Heart right ventricle (tissue), 16 donors: Measurements from ENCODE around the gene PDE7B. TPM values are rescaled to one million over a fixed set of nuclear protein-coding genes. Genes with fewer than 3 reads are reported as not detected.
A peak's percentile ranks its signal among the peaks of the same experiment; 100 is the strongest.

Source experiments
- ATAC-seq, 8 donors: fragments of 200-7000 bp; cut with Tn5 transposase; one replicate each; pipeline ENCODE4 v1.9.1; 2020; ENCODE audit warnings: mild to moderate bottlenecking in 8 of 8, moderate library complexity in 8 of 8, moderate number of reproducible peaks in 1 of 8
- DNase-seq, 2 donors: peaks; one replicate each; pipeline ENCODE4 v3.0.0-alpha.2; 2020
- H3K27ac ChIP-seq, 10 donors: fragments of 200-600 bp; sonication (generic) in 2 of 10; one replicate each; pipeline versions ENCODE4 v1.5.0 to v1.8.0; 2020 to 2022; ENCODE audit warnings: mild to moderate bottlenecking in 3 of 10
- H3K27me3 ChIP-seq, 7 donors: fragments of 200-600 bp; one replicate each; pipeline ENCODE4 v1.8.0; 2021 to 2022; ENCODE audit warnings: mild to moderate bottlenecking in 2 of 7
- H3K36me3 ChIP-seq, 9 donors: fragments of 200-600 bp; sonication (generic) in 1 of 9; one replicate each; pipeline versions ENCODE4 v1.5.0 to v1.8.0; 2020 to 2022; ENCODE audit warnings: mild to moderate bottlenecking in 2 of 9
- H3K4me1 ChIP-seq, 9 donors: fragments of 200-600 bp; sonication (generic) in 1 of 9; one replicate each; pipeline versions ENCODE4 v1.5.0 to v1.8.0; 2020 to 2022; ENCODE audit warnings: mild to moderate bottlenecking in 4 of 9
- H3K4me3 ChIP-seq, 10 donors: fragments of 200-600 bp; sonication (generic) in 2 of 10; one replicate each; pipeline versions ENCODE4 v1.5.0 to v1.8.0; 2020 to 2022; ENCODE audit warnings: mild to moderate bottlenecking in 7 of 10, moderate library complexity in 2 of 10
- H3K9me3 ChIP-seq, 11 donors: fragments of 200-600 bp in 10 of 11; sonication (generic) in 2 of 11; one replicate each; pipeline versions ENCODE4 v1.5.0 to v1.8.0; 2013 to 2022; ENCODE audit warnings: mild to moderate bottlenecking in 2 of 11, control low read depth in 1 of 11, moderate library complexity in 1 of 11
- WGBS, 2 donors: extraction: QIAGEN DNeasy Blood & Tissue Kit; methylation state at CpG; one replicate each; pipeline ENCODE4 v1.1.7; 2013; ENCODE audit warnings: inconsistent platforms in 1 of 2; 5-methylcytosine and 5-hydroxymethylcytosine counted together
- intact Hi-C, 10 donors: fragments of 100-400 bp; cut with DNase I; formaldehyde crosslinking; loops; one replicate each; pipeline versions ENCODE4 v1.11.1 to v1.14.2; 2022
- polyA plus RNA-seq, 2 donors: library from polyadenylated mRNA; stranded (reverse); fragments of 200-250 nt; gene quantifications; one replicate each; pipeline ENCODE4 v1.2.3, GENCODE V29; 2013
- total RNA-seq, 10 donors: library from RNA; stranded (reverse); fragmentation: NEBNext Ultra II Directional in 3 of 10; extraction: Animal tissue kit (Norgen Biotek cat#: 25700) in 3 of 10; gene quantifications; one replicate each; pipeline versions ENCODE4 v1.2.1 to v1.2.4, GENCODE V29; 2021 to 2023
- TF ChIP-seq, protein P1 (sequence below), 9 donors: fragments of 200-600 bp; sonication (generic) in 2 of 9; IDR thresholded peaks; one replicate each; pipeline versions ENCODE4 v1.5.0 to v1.8.0; 2021 to 2022; ENCODE audit warnings: antibody characterized with exemption in 9 of 9, mild to moderate bottlenecking in 5 of 9, moderate library complexity in 1 of 9
- donor health status: Arrhythmogenic right ventricular cardiomyopathy.
- donor health status: ischemic (EF 13 %, LVEDD 7.1; RV severe dilation, severe dysfunction).
- donor health status: healthy with polysubstance abuse.
- donor health status: DM: no; HTN: yes; CAD: no.
- donor health status: DM: no; HTN: no; CAD: no.
- donor health status: ischemic (EF 25% LVEDD 6.9; RV normal size, moderate dysfunction).
- donor health status: ischemic (EF 25% LVEDD 5.7; RV mildly dilated, moderate dysfunction).
- donor health status: healthy.
- donor health status: DM: yes; HTN: yes; CAD: no.
- donor health status: Ischemic cardiomyopathy.
- donor health status: ischemic (EF 35%, LVEDD 5.7; RV mildly dilated, moderate dysfunction).
- donor health status: nonischemic (EF 11% LVEDD 7.7; RV severe dilation, severe dysfunction).
- donor health status: DM: yes; HTN: yes; CAD: no.
- donor health status: PGD.
- donor health status: ischemic (EF 29% LVEDD 5.4; RV normal size, mild dysfunction).
- donor health status: nonischemic (EF 23%, LVEDD 6.1; RV moderate dilation, normal function).

PDE7B gene
- total and polyA plus RNA-seq, 12 donors, result 3.7 to 19.6 (median 10.8) TPM

DNA sequence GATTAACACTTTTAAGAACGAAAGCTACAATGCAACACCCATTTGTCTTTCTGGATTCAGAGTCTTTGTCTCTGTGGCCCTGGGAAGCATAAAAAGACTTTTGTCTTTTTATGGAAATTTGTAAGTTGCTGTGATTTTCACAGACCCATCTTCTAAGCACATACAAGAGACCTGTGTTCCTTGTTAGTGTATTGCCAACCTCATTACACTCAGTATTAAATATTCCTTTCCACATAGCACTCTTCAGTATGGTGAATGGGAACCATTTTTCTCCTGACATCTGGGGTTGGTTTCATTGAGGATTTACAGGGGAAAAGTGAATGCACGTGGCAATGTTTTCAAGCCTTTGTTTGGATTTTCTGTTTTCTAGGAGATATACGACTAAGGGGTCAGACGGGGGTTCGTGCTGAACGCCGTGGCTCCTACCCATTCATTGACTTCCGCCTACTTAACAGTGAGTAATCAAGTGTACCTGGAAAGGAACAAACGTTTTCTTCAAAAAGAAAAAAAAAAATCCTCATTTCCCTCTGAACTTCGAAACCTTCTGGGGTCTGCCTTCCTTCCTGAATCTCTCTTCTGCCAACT lies 257.0 kb downstream of the PDE7B start:
- Histone ChIP-seq H3K4me1 (peaks cover 11 to 73% (median 43%) of the 10 kb centered on the region in 9 donors), H3K27me3 (no peaks in the 10 kb centered on the region), H3K9me3 (no peaks in the 10 kb centered on the region), H3K4me3 (no peak overlapping the region), H3K36me3 (peaks cover 0 to 28% (median 0%) of the 10 kb centered on the region in 9 donors), H3K27ac (peak overlapping the region in 5 of 10 donors; percentile 18 to 92 (median 68))
- no peak for DNase-seq
- WGBS, 2 donors, result 61 to 68% methylated on average over 10 of the region's 10 CpGs
- TF ChIP-seq, protein P1, sequence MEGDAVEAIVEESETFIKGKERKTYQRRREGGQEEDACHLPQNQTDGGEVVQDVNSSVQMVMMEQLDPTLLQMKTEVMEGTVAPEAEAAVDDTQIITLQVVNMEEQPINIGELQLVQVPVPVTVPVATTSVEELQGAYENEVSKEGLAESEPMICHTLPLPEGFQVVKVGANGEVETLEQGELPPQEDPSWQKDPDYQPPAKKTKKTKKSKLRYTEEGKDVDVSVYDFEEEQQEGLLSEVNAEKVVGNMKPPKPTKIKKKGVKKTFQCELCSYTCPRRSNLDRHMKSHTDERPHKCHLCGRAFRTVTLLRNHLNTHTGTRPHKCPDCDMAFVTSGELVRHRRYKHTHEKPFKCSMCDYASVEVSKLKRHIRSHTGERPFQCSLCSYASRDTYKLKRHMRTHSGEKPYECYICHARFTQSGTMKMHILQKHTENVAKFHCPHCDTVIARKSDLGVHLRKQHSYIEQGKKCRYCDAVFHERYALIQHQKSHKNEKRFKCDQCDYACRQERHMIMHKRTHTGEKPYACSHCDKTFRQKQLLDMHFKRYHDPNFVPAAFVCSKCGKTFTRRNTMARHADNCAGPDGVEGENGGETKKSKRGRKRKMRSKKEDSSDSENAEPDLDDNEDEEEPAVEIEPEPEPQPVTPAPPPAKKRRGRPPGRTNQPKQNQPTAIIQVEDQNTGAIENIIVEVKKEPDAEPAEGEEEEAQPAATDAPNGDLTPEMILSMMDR (IDR thresholded peaks at IDR 0.05), result no peak
- ATAC-seq, result no peak
- intact Hi-C loops, result loop anchor here in 2 of 10 donors (5.0 kb wide), 2 partner anchors 39 to 71 kb away; no protein-coding TSS in a partner anchor

DNA sequence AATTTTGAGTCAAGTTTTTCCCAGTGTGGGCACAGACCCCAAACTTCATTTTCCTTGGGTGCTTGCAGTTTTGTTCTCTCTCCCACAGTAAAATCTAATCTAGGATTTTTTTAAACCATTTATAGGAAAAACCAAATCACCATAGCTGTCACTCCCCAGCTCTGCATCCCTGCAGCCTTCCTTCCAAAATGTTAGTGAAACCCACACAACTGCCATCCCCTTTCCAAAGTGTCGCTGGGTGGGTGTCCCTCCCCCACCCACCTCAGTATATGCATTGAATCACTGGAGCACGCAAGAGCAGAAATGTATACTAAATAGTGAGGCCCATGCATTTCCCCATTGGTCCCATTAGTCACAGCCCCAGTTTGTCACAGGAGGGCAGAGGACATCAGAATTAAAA lies 260.3 kb downstream of the PDE7B start:
- Histone ChIP-seq H3K4me3 (no peak overlapping the region), H3K27ac (peak overlapping the region in 1 of 10 donors; percentile 41), H3K9me3 (no peaks in the 10 kb centered on the region), H3K36me3 (peaks cover 0 to 28% (median 0%) of the 10 kb centered on the region in 9 donors), H3K4me1 (peaks cover 5 to 72% (median 45%) of the 10 kb centered on the region in 9 donors), H3K27me3 (no peaks in the 10 kb centered on the region)
- no peak for ATAC-seq
- TF ChIP-seq, protein P1 (IDR thresholded peaks at IDR 0.05), result no peak
- WGBS, 2 donors, result 92 to 97% methylated on average over 2 of the region's 2 CpGs
- DNase-seq, result no peak
- intact Hi-C loops, result loop anchor here in 1 of 10 donors (5.0 kb wide), 1 partner anchor 75 kb away; no protein-coding TSS in a partner anchor

DNA sequence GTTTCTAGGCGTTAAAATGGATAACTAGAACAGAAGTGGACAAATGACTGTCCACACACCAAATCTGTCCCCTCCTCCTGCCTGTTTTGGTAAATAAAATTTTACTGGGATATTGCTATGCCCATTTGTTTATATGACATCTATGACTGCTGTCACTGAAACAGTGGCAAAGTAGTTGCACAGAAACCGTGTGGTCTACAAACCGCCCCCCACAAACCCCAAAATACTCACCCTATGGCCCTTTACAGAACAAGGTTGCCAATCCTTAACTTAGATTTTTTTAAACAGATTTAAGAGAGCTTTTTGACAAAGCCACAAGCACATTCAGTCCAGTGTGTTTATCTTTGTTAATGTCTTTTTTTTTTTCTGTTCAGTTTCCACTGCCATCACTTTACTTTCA lies 260.8 kb downstream of the PDE7B start:
- Histone ChIP-seq H3K36me3 (peaks cover 0 to 28% (median 0%) of the 10 kb centered on the region in 9 donors), H3K9me3 (no peaks in the 10 kb centered on the region), H3K27ac (peak overlapping the region in 1 of 10 donors; percentile 41), H3K4me3 (no peak overlapping the region), H3K27me3 (no peaks in the 10 kb centered on the region), H3K4me1 (peaks cover 5 to 72% (median 45%) of the 10 kb centered on the region in 9 donors)
- DNase-seq, result no peak
- TF ChIP-seq, protein P1 (IDR thresholded peaks at IDR 0.05), result no peak
- 90 to 93% methylated on average over 3 of the region's 3 CpGs for WGBS, 2 donors
- intact Hi-C loops, result loop anchor here in 1 of 10 donors (5.0 kb wide), 1 partner anchor 75 kb away; no protein-coding TSS in a partner anchor
- no peak for ATAC-seq

DNA sequence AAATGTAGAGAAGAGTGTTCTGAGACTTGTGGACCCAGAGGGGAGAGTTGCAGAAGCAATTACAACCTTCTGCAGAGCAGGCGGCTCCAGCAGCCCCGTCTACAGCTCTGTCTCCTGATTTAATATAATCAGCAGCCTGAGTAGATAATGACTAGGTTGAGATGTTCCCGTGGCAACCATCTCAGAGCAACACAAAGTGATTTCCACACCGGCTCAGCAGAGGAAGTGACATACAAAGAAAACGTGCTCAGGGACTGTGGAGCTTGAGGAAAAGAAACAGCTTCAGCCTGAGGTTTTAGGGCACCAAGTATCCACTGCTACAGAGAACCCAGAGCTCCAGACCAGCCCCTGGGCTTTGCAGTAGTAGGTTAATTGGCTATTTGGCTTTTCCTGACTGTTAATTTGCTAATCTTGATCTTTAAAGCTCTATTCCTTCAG lies 262.3 kb downstream of the PDE7B start:
- Histone ChIP-seq H3K36me3 (peaks cover 0 to 27% (median 0%) of the 10 kb centered on the region in 9 donors), H3K27me3 (no peaks in the 10 kb centered on the region), H3K4me3 (peak overlapping the region in 1 of 10 donors; percentile 9), H3K4me1 (peaks cover 5 to 71% (median 48%) of the 10 kb centered on the region in 9 donors), H3K9me3 (no peaks in the 10 kb centered on the region), H3K27ac (peak overlapping the region; percentile 40 to 81 (median 74))
- DNase-seq (peak; percentile 33 to 79), ATAC-seq (peak; percentile 91 to 97 (median 94))
- 2 to 7% methylated on average over 5 of the region's 5 CpGs for WGBS, 2 donors
- TF ChIP-seq, protein P1 (IDR thresholded peaks at IDR 0.05), result no peak
- intact Hi-C loops, result loop anchor here in 1 of 10 donors (5.0 kb wide), 1 partner anchor 76 kb away; no protein-coding TSS in a partner anchor
